NOMO-1 treated with DMSO at 0.1 percent for 48 hours (cell line): ENCODE data around the gene PTGIS.

Experiments used
- DNase-seq: peaks from one replicate; lab custom pipeline; 2025; ENCODE audit not compliant: unreplicated experiment; lab: John Stamatoyannopoulos, UW

Gene PTGIS

GRCh38 chr20:49560646-49561045, 7.3 kb downstream of the PTGIS start:
- DNase-seq: no peak

GRCh38 chr20:49560186-49560585, 7.8 kb downstream of the PTGIS start:
- DNase-seq: no peak

- no peak for DNase-seq
Observed at GRCh38 chr20:49559411-49560081, 8.4 kb downstream of the PTGIS start.

DNA sequence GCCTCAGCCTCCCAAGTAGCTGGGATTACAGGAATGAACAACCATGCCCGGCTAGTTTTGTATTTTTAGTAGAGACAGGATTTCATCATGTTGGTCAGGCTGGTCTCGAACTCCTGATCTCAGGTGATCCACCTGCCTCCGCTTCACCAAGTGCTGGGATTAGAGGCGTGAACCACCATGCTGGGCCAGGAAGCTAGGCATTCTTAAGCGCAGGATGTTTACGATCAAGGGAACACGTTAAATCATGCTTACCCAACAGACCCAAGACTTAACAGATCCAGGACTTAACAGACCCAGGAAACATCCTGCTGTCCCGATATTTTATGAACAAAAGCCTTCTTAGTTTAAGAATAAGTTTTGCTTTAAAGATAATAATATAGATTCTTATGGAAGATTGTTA, 9.1 kb downstream of the PTGIS start:
- DNase-seq: no peak

DNA sequence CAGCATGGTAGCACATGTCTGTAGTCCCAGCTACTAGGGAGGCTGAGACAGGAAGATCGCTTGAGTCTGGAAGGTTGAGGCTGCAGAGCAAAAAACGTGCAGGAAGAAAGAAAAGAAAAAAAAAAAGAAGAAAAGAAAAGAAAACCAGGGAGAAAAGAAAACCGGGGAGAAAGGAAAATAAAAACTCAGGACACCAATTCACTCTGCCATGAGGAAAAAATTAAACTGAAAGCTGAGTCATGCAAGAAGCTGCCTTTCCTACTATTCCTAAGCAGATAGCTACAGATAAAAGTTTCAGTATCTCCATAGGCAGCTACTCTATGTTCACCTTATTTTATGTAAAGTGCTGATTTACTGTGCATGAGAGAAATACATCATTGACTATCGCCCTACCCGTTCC, 10.5 kb downstream of the PTGIS start:
- no peak for DNase-seq

DNA sequence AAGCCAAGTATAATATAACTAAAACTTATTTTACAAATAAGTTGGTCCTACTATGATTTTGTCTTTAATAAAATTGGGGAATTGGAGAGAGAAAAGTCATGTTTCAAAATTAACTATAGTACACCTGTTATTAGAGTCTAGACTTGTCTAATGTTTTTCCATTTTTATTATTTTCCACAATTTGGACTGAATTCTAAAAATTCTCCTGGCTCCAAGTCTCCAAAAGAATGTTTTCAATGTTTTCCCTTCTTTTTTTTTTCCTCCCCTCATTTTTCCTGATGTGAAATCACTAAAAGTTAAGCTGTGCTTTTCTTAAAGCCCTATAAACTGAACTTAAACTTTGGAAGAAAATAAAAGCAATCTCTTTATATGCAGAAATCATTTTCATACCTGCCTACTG, 11.3 kb downstream of the PTGIS start:
- DNase-seq: no peak

- no peak for DNase-seq
Observed at GRCh38 chr20:49549801-49550551, 18.0 kb downstream of the PTGIS start.

DNA sequence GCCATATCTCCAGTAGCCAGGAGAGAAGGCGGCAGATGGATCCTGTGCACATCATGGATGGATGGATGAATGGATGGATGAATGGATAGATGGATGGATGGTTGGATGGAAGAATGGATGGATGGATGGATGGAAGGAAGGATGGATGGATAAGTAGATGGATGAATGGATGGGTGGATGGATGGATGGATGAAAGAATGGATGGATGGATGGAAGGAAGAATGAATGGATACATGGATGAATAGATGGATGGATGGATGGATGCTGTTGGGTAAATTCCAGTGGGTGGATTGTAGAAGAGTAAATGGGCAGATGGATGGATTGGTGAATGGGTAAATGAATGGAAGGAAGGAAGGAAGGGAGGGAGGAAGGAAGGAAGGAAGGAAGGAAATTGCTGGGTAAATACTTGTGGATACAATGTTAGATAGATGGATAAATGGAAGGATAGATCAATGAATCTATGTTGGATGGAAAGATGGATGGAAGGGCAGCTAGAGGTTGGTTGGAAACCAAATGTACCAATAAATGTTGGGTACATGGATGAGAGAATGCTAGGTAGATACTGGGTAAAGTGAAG, 19.5 kb downstream of the PTGIS start:
- no peak for DNase-seq

GRCh38 chr20:49545572-49545971, 22.4 kb downstream of the PTGIS start:
- DNase-seq: no peak

- DNase-seq: no peak
Observed at GRCh38 chr20:49544535-49544934, 23.4 kb downstream of the PTGIS start.

GRCh38 chr20:49543858-49544437, 24.0 kb downstream of the PTGIS start:
- DNase-seq: no peak

DNA sequence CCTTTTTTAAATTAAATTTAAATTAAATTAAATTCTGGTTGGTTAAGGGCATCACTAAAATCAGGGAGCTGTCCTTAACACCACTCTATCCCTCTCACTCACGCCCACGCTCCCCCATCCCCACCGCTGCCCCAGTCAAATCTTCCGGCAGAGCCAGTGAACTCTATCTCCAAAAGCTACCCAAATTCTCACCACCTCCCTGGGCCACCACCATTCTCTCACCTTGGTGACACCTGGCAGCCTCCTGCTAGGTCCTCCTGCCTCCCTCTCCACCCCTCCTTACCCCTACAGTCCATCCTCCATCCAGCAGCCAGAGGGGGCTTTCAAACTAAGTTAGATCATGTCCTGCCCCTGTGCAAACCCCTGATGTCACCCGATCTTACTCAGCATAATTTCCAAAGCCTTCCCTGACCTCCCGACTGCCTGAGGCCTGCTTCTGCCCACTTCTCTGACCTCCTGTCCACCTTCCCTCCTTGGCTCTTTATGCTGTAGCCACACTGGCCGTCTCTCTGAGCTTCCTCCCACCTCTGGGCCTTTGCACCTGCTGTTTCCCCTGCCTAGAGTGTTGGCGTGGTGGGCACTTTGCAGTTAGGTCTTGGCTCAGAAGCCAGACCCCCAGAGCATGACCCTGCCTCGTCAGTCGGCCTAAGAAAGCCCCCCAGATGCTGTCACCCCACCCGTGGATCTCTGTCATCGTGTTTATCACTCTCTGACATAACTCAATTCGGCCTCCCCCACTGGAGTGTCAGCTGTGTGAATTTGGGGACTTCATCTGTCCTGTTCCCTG, 24.7 kb downstream of the PTGIS start:
- no peak for DNase-seq

DNA sequence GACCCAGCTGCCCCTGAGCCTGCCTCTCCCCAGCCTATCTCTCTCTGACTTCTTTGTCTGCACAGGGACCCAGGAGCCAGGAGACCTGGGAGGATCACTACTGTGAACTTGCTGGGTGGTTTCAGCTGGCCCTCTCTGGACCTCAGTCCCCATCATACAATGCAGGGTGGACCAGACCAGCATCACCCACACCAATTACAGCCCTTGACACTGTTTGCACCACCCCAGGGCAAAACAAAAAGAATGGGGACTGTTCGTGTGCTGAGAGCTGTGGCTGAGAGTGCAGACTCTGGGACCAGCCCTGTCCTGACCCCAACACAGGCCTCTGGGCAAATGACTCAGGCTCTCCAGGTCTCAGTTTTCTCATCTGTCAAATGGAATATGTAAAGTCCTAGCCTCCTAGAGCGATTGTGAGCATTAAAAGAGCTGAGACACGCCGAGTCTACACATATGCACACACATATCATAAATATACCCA, 25.4 kb downstream of the PTGIS start:
- no peak for DNase-seq

- DNase-seq: peak; percentile 69
Observed at GRCh38 chr20:49541733-49542513, 26.0 kb downstream of the PTGIS start.

DNA sequence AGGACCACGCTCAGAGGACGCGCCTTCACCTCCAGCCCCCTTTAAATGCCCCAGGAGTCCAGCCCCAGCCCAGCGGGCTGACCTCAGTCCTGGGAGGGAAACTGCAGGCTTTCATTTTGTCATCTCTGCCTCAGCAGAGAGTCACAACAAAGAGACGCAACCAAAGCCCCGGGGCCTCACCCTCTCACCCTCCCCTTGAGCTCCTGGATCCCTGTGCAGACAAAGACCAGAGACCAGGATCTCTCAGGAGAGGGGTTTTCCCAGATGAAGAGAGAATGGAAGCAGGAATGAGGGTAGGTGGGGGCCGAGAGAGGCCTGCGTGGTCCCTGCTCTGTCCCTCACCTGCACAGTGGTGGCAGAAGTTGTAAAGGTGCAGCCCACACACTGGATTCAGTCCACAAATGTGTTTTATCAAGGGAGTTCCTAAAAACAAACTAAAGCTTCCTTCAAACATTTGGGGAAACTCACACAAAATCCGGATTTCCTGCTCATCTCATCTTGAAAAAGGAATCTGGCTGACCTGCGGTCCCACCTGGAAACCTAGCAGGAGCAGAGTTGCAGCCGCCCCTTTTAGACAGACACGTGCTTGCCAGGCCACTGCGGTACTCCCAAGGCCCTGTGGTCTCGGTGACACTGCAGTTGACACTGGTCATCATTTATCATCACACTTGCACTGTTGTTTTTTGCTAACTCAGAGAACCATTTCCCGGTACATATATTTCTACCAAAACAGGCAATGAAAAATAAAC, 27.1 kb downstream of the PTGIS start:
- no peak for DNase-seq

- no peak for DNase-seq
Observed at GRCh38 chr20:49540232-49540620, 27.7 kb downstream of the PTGIS start.

- no peak for DNase-seq
Observed at GRCh38 chr20:49539481-49540231, 28.3 kb downstream of the PTGIS start.

- DNase-seq: no peak
Observed at GRCh38 chr20:49538950-49539349, 29.0 kb downstream of the PTGIS start.

- peak; percentile 40 for DNase-seq
Observed at GRCh38 chr20:49534255-49534712, 33.7 kb downstream of the PTGIS start.
